NCI-H748 (cell line): Measurements from ENCODE around the gene FKBP2.
A peak's percentile ranks its signal among the peaks of the same experiment; 100 is the strongest.

Experiments used
- DNase-seq: peaks from one replicate; lab custom pipeline; 2025; ENCODE audit not compliant: unreplicated experiment; lab: John Stamatoyannopoulos, UW

The FKBP2 gene

DNA sequence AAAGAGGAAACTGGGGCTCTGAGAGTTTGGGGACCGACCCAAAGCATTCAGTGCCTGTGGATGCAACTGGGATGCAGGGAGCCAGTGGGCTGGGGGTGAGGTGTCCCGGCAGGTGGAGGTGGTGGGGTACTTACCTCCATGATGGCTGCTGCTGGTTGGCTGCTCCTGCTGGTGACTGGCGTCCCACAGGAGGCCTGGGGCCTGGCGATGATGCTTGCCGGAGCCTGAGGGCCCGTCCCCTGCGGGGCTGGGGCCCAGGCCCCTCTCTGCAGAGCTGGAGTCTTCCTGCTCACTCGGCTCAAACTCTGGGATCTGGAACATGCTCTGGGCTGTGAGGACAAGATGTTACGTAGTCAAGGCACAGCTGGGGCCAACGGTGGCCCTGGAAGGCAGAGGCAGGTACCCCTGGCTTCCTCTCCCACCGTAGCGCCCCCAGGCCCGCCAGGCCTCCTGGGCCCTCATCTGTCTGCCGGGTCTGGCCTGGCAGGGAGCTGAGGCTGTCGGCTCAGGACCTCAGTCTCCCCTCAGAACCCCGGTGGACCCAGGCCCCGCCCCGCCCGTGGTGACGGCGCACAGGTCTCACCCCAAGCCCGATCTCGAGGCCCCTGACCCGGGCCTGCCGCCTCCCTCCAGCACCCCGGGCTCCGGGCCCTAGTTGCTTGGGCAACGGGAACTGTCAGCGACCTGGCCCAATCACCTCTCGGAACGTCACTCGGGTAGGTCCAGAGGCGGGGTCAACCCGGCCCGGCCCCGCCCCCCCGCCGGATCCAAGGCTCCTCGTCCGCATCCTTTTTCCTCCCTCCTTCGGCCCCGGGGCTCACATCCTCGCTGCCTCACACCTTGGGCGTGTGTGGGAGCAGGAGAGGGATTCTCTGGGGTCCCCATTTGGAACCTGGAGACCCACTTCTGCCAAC is 43.4 kb downstream of the FKBP2 start, which contains the start of gene BAD:
TSS of gene BAD (minus strand) at position 618 of the 914 bp plus-strand sequence. CDS start at position 321, 297 bp downstream.
- DNase-seq = peak; percentile 94

DNA sequence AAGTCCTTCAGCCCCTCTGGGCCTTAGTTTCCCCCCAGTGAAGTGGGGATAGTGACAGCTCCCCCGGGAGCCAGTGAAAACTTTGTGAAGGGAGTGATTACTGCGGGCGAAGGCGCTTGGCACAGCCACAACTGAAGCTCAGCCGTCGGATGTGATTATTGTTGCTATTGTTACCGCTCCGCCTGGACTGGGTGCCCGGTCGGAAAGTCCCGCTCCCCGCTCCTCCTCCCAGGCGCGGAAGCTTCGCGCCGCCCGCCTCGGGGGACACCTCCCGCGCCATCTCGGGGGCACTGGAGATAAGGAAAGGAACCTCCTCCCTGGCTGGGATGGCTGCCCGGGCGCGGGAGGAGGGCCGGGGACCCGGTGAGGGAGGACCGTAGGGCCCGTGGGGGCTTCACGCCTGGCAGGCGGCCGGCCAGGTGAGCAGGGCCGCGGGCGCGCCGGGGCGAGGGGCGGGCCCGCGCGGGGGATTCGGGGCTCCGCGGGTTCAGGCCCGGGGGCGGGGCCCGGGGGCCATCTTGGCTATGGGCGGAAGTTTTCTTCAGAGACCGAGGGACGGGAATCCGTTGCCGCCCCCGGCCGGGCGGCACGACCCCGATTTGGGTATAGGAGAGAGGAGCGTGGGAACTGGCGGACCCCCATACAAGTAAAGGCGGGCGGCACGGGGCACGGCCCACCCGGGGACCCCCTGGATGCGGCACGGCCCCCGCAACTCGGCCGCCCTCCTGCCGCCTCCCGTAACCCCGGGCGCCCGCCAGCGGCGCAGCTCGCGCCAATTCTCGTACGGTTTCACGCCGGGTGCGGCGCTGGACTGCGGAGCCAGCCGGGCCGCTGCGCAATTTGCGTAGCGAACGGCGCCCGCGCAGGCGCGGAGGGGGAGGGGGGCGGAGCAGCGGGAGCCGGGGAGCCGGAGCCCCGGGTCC is 44.3 kb downstream of the FKBP2 start, which contains the start of gene GPR137:
TSS of gene GPR137 (plus strand) at position 887 of the 923 bp plus-strand sequence. CDS start 677 bp downstream, outside the sequence.
- DNase-seq = peak; percentile 91

DNA sequence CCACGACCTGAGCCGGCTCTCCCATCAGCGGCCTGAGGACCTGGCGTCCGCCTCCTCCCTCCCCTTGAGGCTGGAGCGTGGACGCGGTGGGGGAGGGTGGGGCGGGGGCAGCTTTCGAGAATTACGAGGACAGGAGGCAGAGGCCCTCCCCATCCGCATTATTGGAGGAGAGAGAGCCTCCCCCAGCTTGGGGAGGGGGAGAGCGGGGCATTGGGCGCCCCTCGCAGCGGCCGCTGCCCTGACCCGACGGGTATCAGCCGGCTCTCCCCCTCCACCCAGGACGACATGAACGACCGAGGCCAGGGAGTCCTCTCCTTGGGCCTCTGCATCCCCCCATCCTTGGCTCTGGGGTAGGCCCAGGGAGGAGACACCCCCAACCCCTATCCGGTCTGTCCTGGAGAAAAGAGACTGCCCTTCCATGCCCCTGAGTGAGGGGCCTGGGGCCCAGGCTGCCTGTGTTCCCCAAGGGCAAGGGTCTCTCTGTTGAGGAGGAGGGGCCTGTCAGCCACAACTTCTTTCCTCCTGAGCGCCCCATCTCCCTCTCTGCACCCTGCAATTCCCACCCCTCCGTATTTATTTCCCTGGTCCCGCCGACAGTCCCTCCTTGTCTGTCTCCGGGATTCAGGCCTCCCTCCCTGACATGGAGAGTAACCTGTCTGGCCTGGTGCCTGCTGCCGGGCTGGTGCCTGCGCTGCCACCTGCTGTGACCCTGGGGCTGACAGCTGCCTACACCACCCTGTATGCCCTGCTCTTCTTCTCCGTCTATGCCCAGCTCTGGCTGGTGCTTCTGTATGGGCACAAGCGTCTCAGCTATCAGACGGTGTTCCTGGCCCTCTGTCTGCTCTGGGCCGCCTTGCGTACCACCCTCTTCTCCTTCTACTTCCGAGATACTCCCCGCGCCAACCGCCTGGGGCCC is 45.2 kb downstream of the FKBP2 start:
- DNase-seq = peak; percentile 30

DNA sequence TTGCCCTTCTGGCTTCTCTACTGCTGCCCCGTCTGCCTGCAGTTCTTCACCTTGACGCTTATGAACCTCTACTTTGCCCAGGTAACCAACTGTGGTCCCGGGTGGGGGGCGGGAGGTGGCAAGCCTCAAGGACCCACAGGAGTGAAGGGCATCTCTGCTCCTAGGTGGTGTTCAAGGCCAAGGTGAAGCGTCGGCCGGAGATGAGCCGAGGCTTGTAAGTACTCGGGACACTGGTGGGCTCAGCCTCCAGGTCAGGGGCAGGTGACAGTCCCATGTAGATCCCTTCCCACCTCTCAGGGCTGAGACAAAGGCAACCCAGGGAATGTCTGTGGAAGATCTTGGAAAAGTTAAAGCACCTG is 45.9 kb downstream of the FKBP2 start:
- DNase-seq = no peak

DNA sequence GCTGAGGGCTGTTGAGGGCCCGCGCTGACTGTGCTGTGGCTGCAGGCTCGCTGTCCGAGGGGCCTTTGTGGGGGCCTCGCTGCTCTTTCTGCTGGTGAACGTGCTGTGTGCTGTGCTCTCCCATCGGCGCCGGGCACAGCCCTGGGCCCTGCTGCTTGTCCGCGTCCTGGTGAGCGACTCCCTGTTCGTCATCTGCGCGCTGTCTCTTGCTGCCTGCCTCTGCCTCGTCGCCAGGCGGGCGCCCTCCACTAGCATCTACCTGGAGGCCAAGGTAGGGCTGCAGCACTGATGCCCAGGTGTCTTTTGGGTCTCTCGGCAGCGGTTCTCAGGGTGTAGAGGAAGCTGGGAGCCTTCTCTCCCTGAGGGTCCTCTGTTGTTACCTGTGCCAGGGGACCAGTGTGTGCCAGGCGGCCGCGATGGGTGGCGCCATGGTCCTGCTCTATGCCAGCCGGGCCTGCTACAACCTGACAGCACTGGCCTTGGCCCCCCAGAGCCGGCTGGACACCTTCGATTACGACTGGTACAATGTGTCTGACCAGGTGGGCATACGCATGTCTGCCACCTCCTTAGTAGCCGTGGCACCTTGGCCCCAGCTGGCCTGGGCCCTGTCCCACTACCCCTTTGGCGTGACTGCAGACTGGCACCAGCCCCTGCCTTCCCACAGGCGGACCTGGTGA is 46.9 kb downstream of the FKBP2 start:
- no peak for DNase-seq

DNA sequence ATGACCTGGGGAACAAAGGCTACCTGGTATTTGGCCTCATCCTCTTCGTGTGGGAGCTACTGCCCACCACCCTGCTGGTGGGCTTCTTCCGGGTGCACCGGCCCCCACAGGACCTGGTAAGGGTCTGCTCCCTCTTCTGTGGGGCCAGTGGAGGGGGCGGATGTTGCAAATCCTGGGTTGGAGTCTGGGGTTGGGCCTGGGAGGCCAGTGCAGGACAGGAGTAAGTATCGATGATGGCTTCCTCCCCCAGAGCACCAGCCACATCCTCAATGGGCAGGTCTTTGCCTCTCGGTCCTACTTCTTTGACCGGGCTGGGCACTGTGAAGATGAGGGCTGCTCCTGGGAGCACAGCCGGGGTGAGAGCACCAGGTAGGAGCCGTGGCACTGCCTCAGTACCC is 47.5 kb downstream of the FKBP2 start:
- no peak for DNase-seq

DNA sequence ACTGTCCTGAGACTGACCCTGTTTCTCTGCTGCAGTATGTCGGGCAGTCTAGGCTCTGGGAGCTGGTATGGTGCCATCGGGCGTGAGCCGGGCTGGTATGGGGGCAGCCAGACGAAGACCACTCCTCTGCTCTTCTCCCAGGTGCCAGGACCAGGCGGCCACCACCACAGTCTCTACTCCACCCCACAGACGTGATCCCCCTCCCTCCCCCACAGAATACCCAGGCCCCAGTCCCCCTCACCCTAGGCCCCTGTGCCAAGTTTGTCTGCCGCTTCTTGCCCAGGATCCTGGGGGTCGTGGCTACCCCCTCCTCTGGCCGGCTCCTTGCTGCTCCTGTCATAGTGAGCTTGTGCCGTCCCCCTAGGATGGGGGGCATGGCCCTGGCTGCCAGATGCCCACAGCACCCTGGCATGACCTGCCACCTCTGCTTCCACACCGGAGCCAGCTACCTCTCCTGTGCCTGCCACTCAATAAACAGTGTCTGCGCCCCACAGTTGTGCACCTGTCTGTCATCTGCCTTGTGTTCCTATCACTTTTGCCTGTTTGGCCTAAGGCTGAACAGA is 48.2 kb downstream of the FKBP2 start:
- DNase-seq = no peak

DNA sequence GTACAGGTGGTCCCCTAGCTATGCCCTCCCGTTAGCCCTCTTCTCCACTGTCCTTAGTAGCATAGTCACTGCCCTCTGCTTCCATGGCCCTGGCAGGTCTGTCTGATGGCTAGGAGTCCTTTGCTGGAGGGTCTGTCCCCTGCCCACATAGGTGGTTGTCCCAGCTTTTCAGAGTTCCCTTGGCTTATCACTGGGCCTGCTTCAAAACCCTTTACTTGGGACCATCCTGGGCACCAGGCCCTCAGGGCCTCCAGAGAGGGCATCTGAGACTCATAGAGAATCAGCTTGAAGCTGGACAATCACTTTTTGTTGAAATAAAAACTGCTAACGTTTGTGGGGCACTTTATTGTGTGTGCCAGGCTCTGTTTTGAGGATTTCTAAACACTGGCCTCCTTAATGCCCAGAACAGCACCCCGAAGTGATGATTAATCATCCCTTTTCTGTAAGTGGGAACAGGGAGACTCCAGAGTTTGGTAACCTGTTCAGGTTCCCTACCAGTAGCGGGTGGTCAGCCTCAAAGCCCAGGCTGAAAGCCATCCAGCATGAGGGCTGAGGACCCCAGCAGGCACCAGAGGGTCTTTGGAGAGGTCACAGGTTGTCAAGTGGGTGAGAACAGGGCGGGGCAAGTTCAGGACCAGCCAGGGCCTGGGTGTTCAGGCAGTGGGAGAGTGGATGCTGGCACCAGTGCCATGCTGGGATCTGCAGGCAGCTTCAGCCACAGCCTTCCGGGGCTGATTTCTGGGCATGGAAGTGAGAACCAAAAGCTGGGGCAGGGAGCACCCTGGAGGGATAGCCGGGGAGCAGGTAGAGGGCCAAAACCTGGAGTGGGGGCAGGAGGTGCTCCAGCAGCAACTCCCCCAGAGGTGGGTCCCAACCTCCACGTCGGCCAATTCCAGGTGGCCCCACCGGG is 49.7 kb downstream of the FKBP2 start:
- DNase-seq = no peak

DNA sequence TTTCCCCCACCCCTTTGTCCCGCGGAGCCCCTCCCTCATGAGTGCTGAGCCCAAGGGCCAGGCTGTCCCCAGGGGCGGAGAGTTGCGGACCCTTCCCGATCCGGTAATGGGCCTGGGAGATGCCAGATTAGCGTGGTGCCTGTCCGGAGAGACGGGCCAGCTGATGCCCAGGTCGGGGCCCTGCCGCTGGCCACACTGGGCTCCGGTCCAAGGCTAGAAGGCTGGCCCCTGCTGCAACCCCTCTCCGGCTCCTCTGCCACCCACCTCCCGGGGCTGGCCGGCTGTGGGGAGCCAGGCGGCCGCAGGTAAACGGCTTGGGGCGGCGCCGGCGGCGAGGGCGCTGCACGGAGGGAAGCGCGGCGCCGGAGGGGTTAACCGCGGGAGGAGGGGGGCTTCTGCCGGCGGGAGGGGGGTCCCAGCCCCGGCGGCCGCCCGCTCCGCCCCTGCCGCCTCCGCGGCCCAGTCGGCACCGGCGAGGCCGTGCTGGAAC is 50.4 kb downstream of the FKBP2 start, which contains the start of gene KCNK4:
TSS of gene KCNK4 (plus strand) at position 41 of the 490 bp plus-strand sequence. CDS start 1,717 bp downstream, outside the sequence.
- no peak for DNase-seq

DNA sequence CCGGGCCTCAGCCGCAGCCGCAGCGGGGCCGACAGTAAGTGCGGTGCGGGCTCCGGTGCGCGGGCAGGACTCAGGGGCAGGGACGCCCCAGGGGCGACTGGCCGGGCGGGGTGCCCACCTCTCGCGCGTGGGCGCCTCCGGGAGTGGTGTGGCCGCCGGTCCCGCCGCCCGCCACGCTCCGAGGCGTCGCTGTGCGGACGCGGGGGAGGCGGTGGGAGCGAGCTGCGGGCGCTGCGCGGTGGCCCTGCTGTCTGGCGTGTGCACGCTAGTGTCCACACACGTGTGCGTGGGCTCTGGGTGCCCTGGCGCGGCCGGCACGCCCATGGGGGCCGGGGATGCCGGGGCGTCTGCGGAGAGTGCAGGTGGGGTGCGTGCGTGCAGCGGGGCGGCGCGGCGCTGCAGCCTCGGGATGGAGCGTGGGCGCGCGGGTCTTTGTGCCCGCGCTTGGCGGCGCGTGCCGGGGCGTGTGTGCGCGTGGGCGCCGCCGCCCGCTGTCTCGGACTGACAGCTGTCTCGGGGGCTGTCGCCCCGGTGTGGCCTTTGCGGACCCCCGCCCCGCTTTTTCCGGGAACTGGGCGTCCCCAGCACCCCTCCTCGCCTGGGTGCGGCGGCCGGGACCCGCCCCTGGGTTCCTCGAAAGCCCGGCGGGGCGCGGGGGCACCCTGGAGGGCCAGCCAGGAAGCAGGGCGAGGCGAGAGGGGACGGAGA is 51.0 kb downstream of the FKBP2 start:
- no peak for DNase-seq

DNA sequence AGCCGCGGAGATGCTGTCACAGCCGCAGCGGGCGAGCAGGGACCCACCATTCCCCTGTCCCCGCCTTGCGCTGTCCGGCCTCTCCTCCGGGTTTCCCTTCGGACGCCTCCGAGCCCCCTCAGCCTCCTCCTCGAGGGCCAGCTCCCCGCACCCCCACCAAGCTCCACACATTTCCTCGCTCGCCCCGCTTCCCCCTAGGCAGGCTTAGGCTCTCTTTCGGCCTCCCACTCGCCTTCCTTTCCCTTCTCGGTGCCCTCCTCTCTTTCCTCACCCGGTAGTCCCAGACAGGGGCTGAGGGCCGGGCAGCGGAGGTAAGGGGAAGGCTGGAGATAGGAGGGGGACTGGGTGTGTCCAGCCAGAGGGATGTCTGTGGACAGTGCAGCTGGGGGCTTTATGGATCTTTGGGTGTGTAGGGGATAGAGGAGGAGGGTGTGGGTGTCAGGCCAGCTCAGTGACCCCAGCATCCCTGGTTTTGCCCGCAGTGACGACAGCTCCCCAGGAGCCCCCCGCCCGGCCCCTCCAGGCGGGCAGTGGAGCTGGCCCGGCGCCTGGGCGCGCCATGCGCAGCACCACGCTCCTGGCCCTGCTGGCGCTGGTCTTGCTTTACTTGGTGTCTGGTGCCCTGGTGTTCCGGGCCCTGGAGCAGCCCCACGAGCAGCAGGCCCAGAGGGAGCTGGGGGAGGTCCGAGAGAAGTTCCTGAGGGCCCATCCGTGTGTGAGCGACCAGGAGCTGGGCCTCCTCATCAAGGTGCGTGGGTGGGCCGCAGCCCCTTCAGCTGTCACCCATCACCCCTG is 51.8 kb downstream of the FKBP2 start:
- DNase-seq = no peak
